ENCODE data around the gene PTPRN2.

Gene PTPRN2

DNA sequence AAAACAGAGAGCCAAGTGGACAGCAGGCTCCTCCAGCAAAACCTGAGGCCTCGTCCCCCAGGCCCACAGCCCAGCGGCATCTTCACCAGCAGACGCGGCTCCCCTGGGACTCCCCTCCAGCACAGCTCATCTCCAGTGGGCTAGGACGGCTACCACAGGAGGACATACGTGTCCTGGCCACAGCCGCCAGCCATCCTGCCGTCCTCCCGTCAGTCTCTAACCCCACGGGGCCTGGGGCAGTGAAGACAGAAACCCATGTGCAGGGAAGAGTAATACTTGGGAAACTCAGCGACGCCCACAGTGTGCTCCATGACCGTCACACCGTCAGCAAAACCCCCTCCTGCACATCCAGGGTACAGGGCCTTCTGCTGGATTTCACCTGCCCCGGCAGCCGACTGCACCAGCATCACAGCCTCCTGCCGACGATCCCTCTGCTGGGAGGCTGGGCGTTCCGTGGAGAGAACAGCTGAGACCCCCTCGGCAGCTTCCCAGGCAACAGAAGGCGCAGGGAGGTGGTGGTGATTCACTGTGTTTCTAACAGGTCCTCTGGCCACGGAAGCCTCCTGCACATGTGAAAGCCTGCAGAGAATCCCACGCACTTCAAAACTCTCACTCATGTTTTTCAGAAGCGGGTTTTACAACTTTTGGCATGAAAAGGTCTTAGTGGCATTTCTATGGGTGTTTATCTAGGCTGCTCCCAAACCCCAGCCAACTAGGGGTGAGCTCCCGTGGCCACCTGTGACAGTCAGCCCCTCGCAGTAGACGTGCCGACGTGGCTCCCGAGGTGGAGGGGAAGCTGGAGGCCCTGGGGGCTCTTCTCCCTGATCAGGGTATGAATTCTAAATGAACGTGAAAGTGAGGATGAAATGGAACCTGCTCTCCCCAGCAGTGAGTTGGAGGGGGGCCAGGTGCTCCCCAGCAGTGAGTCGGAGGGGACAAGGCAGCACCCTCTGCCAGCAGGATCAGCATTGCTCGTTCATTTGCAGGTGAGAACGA, 513.5 kb downstream of the PTPRN2 start:
- DNase-seq, result no peak

DNA sequence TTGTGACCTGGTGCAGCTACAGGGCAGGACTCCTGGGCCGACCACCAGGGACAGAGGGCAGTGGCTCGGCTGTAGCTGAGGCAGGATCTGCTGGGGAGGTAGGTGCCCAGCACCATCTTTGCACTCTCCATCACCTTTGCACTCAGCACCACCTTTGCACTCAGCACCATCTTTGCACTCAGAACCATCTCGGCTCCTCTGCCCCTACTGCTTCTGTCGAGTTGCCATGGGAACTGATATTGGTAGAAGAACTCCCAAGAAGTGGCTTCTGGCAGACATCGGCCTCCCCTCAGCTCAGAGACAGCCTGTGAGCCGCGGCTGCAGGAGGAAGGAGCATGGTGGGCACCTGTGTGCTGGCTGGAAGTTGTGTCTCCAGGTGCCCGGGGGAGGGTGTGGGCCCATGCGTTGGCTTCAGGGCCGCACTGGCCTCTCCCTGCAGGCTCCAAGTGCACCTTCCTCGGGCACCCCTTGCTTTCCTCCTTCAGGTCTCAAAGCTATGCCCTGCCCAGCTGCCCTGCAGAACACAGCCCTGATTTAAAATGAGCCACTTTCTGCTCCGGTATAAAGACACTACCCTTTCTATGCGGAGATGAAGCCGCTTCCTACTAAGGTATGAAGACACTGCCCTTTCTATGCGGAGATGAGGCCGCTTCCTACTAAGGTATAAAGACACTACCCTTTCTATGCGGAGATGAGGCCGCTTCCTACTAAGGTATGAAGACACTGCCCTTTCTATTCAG, 514.5 kb downstream of the PTPRN2 start:
- no peak for DNase-seq

DNA sequence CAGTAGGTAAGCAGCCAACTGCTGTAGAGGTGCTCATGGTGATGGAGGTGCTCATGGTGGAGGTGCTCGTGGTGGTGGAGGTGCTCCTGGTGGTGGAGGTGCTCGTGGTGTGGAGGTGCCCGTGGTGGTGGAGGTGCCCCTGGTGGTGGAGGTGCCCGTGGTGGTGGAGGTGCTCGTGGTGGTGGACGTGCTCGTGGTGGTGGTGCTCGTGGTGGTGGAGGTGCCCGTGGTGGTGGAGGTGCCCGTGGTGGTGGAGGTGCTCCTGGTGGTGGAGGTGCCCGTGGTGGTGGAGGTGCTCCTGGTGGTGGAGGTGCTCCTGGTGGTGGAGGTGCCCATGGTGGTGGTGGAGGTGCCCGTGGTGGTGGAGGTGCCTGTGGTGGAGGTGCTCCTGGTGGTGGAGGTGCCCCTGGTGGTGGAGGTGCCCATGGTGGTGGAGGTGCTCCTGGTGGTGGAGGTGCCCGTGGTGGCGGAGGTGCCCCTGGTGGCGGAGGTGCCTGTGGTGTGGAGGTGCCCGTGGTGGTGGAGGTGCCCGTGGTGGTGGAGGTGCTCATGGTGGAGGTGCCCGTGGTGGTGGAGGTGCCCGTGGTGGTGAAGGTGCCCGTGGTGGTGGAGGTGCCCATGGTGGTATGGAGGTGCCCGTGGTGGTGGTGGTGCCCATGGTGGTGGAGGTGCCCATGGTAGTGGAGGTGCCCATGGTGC, 517.3 kb downstream of the PTPRN2 start:
- no peak for DNase-seq

DNA sequence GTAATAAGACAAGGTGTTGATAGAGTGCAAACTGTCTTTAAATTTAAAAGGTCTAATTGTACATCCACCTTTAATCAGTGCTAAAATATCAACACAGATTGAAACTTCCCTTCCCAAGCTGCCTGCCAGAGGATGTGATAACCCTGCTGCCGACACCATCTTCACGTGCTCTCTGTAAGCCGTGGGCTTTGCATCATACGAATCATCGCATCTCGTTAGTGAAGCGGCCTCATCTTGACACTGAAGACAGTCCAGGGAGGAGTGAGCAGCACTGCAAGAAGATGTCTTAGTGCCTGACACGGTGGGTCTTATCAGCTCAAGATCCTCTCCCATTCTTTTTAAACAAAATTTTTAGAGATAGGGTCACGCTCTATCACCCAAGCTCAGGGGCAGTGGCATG, 518.8 kb downstream of the PTPRN2 start:
- DNase-seq, result no peak

DNA sequence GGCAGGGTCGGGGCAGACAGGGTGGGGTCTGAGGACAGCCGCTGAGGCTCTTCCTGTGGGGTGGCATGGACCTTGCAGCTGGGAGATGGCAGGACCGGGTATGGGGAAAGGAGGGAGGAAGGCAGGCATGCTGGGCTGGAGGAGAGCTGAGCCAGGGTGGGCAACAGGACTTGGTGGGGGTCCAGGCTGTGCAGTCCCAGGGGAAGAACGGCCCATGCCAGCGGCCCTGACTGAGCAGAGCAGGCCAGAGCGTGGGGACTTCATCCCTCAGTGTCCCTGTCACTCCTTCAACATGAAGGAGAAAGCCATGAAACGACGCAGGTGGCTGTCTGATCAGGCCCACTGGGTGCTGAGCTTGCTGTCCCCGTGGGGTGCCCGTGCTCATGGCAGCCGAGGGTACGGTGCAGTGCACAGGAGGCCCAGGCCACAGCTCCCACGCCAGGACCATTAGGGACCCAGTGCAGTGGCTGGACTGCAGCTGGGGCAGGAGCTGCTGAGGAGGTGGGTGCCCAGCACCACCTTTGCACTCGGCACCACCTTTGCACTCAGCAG, 519.6 kb downstream of the PTPRN2 start:
- DNase-seq, result no peak

DNA sequence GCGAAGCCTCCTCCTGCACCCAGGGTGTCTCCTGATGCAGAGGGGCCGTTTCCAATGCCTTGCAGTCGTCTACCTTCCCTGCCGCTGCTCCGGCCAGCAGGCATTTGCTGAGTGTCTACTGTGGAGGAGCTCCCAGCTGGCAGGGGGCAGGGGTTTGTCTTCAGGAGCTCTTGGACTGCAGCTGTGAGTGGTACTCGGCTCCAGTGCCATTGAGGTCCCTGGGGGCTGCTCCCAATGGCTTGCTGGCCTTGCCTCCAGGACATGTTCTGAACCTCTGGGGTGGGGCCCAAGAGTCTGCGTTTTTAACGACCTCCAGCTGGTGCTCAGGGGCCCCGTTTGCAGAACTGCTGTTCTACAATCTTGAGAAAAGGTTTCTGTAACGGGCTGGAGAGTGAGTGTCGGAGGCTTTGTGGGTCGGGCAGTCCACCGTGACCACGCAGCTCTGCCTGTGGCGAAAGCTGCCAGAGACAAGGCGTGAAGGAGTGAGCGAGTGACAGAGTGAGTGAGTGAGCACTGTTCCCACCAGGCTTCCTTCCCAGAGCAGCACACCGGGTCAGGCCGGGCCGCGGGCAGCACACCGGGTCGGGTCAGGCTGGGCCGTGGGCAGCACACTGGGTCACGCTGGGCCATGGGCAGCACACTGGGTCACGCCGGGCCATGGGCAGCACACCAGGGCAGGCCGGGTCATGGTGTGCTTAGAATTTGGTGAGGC, 520.2 kb downstream of the PTPRN2 start:
- no peak for DNase-seq

DNA sequence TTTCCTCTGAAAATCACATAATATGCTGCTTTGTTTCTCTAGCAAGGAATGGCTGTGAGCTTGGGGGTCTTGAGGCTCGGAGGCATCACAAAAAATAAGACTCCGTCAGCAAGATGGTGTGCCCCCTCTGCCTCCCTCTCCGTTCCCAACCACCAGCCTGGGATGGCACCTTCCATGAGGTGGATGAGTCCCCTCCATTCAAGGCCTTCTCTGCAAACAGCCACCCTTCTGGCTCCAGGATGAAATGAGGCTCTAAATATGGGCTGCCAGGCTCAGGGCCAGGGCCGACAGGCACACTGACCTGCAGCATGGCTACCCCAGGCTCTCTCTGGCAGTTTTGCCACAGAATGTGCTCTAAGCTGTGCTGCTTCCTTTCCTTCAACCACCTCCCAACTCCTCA, 521.5 kb downstream of the PTPRN2 start:
- DNase-seq, result no peak

DNA sequence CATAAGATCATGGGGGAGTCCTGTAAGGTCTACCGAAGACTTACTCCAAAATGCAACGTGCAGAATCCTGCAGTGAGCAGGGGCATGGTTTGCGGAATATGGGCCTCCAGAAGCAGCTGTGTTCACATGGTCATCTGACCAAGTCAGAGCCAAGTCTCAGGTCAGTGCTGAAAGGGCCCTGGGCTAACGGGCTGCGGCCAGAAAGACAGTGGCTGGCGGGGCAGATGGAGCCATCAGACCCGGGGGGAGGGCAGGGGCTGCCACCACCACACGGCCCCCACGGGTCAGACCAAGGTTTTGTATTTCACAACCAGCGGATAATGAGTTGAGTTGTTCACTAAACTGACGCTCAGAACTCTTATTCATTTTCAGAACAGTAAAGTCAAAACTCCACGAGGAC, 522.3 kb downstream of the PTPRN2 start:
- DNase-seq, result no peak

DNA sequence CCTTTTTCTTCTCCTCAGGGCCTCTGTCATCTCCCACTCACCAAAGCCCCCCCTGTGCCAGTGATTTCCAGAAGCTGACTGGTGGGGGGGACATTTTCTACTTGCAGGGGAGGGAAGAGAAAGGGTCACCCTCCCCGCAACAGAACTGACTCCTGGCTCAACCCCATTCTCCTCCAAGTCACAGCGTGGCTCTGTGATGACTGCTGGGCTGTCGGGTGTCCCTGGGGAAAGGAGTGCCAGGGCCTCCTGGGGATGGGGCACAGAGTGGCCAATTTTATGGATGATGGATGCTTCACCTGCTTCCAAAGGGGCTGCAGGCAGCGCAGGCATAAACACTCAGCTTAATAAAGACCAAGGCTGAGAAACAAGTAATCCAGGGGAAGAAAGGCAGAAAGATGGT, 523.0 kb downstream of the PTPRN2 start:
- DNase-seq, result no peak

DNA sequence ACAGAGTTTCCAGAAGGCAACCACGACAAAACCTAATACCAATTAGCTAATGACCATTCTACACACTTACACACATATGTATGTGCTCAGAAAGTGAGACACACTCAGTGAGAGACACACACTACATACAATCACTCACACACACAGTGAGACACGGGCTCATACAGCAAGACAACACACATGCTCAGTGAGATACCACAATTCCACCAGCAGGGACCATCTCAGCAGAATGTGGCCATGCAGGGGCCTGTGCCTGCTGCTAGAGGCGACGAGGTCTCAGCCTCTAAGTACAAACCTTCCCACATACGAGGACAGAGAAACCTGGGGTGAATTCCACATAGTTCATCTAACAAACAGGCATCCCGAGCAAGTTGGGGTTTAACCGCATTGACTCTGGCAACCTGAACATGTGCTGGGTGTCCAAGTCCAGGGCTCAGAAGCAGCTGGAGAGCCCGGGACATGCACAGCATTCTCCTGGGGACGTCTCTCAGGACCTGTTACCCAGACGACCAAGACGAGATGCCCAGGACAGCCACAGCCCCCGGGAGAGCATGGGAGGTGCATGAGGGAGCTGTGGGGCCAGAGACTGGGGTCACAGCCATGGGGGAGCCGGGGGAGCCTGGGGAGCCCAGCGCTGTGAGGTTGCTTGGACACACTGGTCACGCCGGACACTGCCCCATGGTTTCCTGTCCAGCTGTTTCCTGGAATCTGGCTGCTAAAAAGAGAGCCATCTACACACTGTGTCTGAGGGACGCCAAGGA, 523.6 kb downstream of the PTPRN2 start:
- no peak for DNase-seq

DNA sequence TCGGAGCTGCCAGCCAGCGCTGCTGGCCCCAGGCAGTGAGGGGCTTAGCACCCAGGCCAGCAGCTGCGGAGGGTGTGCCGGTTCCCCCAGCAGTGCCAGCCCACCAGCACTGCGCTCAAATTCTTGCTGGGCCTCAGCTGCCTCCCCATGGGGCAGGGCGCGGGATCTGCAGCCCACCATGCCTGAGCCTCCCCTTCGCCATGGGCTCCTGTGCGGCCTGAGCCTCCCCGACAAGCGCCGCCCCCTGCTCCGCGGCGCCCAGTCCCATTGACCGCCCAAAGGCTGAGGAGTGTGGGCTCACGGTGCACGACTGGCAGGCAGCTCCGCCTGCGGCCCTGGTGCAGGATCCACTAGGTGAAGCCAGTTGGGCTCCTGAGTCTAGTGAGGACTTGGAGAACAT, 525.0 kb downstream of the PTPRN2 start:
- no peak for DNase-seq

DNA sequence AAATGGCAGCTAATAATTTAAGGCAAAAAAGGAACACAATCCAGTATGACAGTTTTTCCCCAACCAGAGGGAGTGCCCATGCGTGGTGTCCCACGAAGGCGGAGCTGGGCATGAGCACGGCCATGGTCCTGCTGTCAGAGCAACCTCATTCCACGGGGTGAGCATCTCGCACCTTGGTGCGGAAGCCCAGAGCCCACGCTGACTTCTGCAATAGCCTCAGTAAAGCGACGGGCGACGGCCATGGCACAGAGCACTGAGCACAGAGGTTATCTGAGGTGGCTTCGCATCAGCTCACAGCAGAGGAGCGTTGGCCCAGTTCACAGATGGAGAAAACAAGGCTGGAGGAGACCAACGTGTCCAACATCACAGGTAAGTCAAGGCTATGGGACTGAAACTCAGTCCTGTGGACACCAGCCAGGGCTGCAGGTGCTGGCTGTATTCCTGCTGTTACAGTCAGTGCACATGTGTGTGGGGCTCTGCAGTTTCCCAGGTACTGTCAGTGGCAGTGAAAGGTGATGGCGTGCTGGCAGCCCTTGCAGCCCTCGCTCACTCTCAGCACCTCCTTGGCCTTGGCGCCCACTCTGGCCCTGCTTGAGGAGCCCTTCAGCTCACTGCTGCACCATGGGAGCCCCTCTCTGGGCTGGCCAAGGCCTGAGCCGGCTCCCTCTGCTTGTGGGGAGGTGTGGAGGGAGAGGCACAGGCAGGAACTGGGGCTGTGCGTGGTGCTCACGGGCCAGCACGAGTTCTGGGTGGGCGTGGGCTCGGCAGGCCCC, 525.6 kb downstream of the PTPRN2 start:
- no peak for DNase-seq

DNA sequence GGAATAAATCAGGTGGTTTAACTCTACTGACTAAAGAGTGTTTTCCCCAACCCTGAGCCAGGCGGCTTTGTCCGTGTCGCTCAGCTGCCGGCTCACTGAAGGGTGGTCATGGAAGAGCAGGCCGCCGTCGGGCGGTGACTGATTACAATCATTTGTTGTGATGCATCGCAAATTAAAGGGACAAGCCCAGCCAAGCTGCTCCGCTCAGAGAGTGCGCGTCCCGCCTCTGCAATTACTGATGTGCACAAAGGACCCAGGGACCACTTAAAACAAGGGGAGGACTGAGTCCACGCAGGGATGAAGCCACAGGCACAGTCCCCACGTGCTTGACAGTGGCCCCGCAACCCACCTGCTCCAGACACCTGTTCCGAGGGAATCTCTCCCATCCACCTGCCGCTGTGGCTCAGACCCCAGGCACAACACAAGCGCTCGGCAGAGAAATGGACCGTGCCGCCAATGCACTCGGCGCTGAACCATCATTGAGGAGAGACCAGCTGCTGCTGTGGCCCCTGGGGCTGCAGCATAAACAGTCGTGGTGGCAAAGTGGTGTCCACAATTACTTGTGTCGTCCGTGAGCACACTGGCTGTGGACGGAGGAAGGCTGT, 526.5 kb downstream of the PTPRN2 start:
- DNase-seq, result no peak

DNA sequence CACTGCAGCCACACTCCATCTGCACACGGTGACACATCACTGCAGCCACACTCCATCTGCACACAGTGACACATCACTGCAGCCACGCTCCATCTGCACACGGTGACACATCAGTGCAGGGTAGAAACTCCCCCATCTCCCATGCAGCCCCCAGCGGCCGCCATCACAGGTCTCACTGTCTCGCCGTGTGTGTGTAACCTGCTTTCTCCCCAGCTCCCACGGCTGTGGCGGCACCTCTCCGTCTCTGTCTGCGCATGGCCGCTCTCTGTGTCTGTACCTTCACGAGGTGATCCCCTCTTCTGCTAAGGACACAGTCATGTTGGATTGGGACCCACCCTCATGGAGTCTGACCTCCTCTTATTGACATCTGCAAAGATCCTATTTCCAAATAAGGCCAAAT, 527.4 kb downstream of the PTPRN2 start:
- no peak for DNase-seq

DNA sequence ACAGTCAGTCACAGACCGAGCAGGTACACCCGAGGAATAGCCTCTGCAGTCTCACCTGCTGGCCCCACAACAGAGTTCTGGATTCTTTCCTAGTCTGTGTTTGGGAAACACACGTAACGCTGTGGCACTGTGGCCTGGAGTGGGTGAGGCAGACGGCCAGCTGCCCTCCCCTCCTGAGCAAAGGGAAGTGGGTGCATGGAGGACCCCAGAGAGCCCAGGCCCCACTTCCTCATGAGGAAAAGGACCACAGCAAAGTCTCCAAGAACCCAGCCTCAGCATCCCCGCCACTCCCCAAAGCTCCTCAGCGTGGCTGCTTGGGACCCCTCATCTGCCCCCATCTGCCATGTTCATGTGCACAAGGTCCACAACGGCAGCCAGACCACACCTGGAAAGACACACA, 530.2 kb downstream of the PTPRN2 start:
- DNase-seq, result no peak

DNA sequence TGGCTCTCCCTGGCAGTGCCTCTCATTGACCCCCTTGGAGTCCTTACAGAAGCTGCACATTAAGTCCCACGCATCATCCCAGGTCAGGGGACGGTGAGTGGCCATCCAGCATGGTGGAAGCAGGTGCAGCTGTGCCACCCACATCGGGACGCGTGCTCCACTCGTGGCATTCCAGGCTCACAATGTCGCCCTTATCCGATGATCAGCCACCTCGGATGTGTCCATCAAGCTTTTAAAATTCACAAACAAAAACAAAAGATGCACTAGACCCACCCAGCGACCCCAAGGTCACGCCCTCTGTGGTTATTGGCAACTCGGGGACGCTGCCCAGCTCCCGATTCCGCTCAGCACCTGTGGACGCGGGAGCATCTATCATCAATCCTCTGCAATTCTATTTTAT, 530.9 kb downstream of the PTPRN2 start:
- no peak for DNase-seq

DNA sequence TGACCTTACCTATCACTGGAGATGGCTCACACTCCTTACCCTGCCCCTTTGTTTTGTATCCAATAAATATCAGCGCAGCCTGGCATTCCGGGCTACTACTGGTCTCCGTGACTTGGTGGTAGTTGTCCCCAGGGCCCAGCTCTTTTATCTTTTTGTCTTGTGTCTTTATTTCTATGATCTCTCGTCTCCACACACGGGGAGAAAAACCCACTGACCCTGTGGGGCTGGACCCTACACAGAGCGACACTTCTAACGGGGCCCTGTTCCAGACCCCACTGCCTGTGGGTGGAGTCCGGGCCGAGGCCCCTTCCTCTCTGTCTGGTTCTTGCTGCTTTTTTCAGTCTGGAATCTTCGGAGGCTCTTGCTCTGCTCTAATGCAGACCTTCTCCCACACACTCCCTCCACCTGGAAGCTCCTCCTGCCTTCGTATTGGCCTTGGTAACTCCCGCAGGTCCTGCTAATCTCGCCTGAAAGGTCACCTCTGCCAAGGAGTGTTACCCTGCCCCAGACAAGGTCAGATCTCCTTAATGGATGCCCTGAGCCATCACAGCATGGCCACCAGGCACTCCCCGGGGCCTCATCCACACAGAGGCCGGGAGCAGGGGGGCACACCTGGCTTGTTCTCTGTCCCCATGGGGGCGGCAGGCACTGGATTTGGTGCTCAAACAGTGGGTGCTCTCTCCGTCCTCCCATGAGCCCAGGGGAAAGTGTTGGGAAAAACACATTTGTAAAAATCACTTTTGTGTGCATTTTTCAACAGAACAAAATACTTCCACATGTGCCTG, 531.7 kb downstream of the PTPRN2 start:
- DNase-seq, result no peak

DNA sequence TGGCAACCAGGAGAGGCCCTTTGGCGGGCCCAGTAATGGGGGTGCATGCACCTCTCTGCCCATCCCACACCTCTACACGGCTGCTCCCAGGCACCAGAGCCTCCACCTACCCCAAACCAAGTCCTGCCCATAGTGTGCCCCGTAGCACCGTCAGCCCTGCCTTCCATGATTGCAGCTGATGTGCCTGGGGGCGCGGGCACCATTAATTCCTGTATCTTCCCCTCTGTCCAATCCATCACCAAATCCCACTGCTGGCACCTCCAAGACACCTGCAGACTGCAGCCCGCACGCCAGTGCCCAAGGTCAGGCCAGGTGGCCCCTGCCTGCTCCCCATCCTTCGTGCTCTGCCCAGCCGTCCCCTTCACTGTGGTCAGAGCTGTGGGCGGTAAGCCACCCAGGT, 533.0 kb downstream of the PTPRN2 start:
- no peak for DNase-seq

DNA sequence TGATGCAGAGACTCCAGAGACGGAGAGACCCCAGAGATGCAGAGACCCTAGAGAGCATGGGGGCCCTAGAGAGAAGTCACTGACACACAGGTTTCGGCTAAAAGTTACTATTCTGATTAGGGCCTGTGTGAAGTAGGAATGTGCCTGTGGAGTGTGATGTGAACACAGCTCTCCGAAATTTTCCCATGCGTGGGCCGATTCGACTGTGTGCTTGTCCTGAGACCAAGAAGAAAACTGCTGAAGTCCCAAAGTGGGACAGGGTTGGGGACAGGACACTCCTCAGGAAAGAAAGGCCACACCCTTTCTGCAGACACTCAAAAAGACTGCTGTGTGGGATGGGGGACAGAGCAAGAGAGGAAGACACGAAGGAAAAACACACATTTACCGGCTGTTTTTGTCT, 533.5 kb downstream of the PTPRN2 start:
- DNase-seq, result no peak

All from NCI-H1417 treated with DMSO at 0.1 percent for 48 hours (cell line).